ENCODE measurements around the gene AK6.
"Not testable (repeated sequence)": the region's sequence is repeated elsewhere in the genome, so short reads cannot be mapped to it uniquely, and the experiment has no call there.

AK6 gene

GRCh38 chr5:69369340-69370121 is at the start of gene AK6, which contains the start of the genes RAD17 and TAF9:
Gene AK6 (minus strand): TSS chr5:69369520. CDS start chr5:69369490, 30 bp downstream.
Gene RAD17 (plus strand): TSS chr5:69369818. CDS start chr5:69372209, 2,391 bp downstream.
Gene TAF9 (minus strand): TSS chr5:69369520. CDS start chr5:69365737, 3,783 bp downstream.
- DNase-seq (ENCODE audit: low read depth in 2 of 3, low spot score in 1 of 3), result peak; percentile 83 to 88 (median 85)

GRCh38 chr5:69418554-69418953 is 49.2 kb upstream of the AK6 start:
- DNase-seq (ENCODE audit: low read depth in 2 of 3, low spot score in 1 of 3), result no peak

GRCh38 chr5:69416699-69417098 is 47.4 kb upstream of the AK6 start:
- no peak for DNase-seq (ENCODE audit: low read depth in 2 of 3, low spot score in 1 of 3)

GRCh38 chr5:69416180-69416579 is 46.9 kb upstream of the AK6 start:
- DNase-seq (ENCODE audit: low read depth in 2 of 3, low spot score in 1 of 3), result no peak

GRCh38 chr5:69415584-69415958 is 46.3 kb upstream of the AK6 start:
- DNase-seq (ENCODE audit: low read depth in 2 of 3, low spot score in 1 of 3), result no peak

- DNase-seq (ENCODE audit: low read depth in 2 of 3, low spot score in 1 of 3), result peak; percentile 7 to 42 (median 17)
Measured at GRCh38 chr5:69414885-69415583, 45.7 kb upstream of the AK6 start, which contains the start of gene MARVELD2. Gene MARVELD2 (plus strand): TSS chr5:69415116. CDS start chr5:69419386, 4,270 bp downstream.

GRCh38 chr5:69404659-69405330 is 35.5 kb upstream of the AK6 start:
- DNase-seq (ENCODE audit: low read depth in 2 of 3, low spot score in 1 of 3), result no peak

- DNase-seq (ENCODE audit: low read depth in 2 of 3, low spot score in 1 of 3), result no peak
Measured at GRCh38 chr5:69378376-69378775, 9.1 kb upstream of the AK6 start.

GRCh38 chr5:69374911-69375446 is 5.7 kb upstream of the AK6 start:
- no peak for DNase-seq (ENCODE audit: low read depth in 2 of 3, low spot score in 1 of 3)

- DNase-seq (ENCODE audit: low read depth in 2 of 3, low spot score in 1 of 3), result no peak
Measured at GRCh38 chr5:69372394-69372793, 3.1 kb upstream of the AK6 start.

- DNase-seq (ENCODE audit: low read depth in 2 of 3, low spot score in 1 of 3), result not testable (repeated sequence)
Measured at GRCh38 chr5:69370335-69370734, 1.0 kb upstream of the AK6 start.

GRCh38 chr5:69368458-69369339 is 621 bp downstream of the AK6 start:
- DNase-seq (ENCODE audit: low read depth in 2 of 3, low spot score in 1 of 3), result peak in 1 of 3 donors; percentile 30

GRCh38 chr5:69367697-69368279 is 1.5 kb downstream of the AK6 start:
- DNase-seq (ENCODE audit: low read depth in 2 of 3, low spot score in 1 of 3), result no peak

GRCh38 chr5:69364850-69365249 is 4.5 kb downstream of the AK6 start:
- no peak for DNase-seq (ENCODE audit: low read depth in 2 of 3, low spot score in 1 of 3)

- DNase-seq (ENCODE audit: low read depth in 2 of 3, low spot score in 1 of 3), result peak in 1 of 3 donors; percentile 5
Measured at GRCh38 chr5:69364414-69364813, 4.9 kb downstream of the AK6 start.

GRCh38 chr5:69360442-69360841 is 8.9 kb downstream of the AK6 start:
- DNase-seq (ENCODE audit: low read depth in 2 of 3, low spot score in 1 of 3), result no peak

GRCh38 chr5:69359699-69360098 is 9.6 kb downstream of the AK6 start:
- DNase-seq (ENCODE audit: low read depth in 2 of 3, low spot score in 1 of 3), result no peak

- no peak for DNase-seq (ENCODE audit: low read depth in 2 of 3, low spot score in 1 of 3)
Measured at GRCh38 chr5:69350664-69351063, 18.7 kb downstream of the AK6 start.

- no peak for DNase-seq (ENCODE audit: low read depth in 2 of 3, low spot score in 1 of 3)
Measured at GRCh38 chr5:69343083-69343482, 26.2 kb downstream of the AK6 start.
